Omental fat pad (tissue), 4 donors: ENCODE results near the gene LRSAM1. TPM values are rescaled to one million over a fixed set of nuclear protein-coding genes. Genes with fewer than 3 reads are reported as not detected.

Experiments
- ATAC-seq: fragments of 150-250 bp; one replicate; pipeline ENCODE4 v1.9.1; 2016; ENCODE audit warnings: mild to moderate bottlenecking, moderate library complexity; ENCODE audit not compliant: low FRiP score
- DNase-seq: peaks from one replicate; pipeline ENCODE4 v3.0.0-alpha.2; 2019; ENCODE audit warnings: low spot score
- CTCF ChIP-seq, 3 donors: fragments of 450-650 bp; IDR thresholded peaks; one replicate each; pipeline ENCODE4 v1.5.1; 2016 to 2017; ENCODE audit warnings: antibody characterized with exemption in 3 of 3, mild to moderate bottlenecking in 3 of 3, moderate library complexity in 2 of 3
- total RNA-seq, 4 donors: library from RNA; depleted of rRNA; stranded (reverse); fragments of >200 nt; gene quantifications; one replicate each; pipeline ENCODE4 v1.1.0, GENCODE V29; 2016

LRSAM1 gene
- total RNA-seq, 4 donors from 2014 or later: 8.3 to 14.6 (median 10.8) TPM

- DNase-seq (no peak), ATAC-seq (no peak)
- TF ChIP-seq CTCF (IDR thresholded peaks at IDR 0.05): no peak
These were observed 37.6 kb downstream of the LRSAM1 start for GRCh38 chr9:127488946-127489345.

- TF ChIP-seq CTCF (IDR thresholded peaks at IDR 0.05): no peak
- no peak for DNase-seq
These were observed 38.3 kb downstream of the LRSAM1 start for GRCh38 chr9:127489471-127490115.

GRCh38 chr9:127490535-127491230 lies 39.4 kb downstream of the LRSAM1 start:
- DNase-seq (no peak), ATAC-seq (no peak)
- TF ChIP-seq CTCF (IDR thresholded peaks at IDR 0.05): no peak

More at GRCh38 chr9:127489471-127490115, 38.3 kb downstream of the LRSAM1 start:
- ATAC-seq: no peak

- DNase-seq: no peak
- no peak for ATAC-seq
- TF ChIP-seq CTCF (IDR thresholded peaks at IDR 0.05): no peak
These were observed 40.2 kb downstream of the LRSAM1 start for GRCh38 chr9:127491516-127491915.

- ATAC-seq: no peak
- no peak for TF ChIP-seq CTCF (IDR thresholded peaks at IDR 0.05)
- DNase-seq: no peak
These were observed 41.3 kb downstream of the LRSAM1 start for GRCh38 chr9:127492616-127493015.

GRCh38 chr9:127493592-127494303 lies 42.4 kb downstream of the LRSAM1 start:
- ATAC-seq: no peak
- DNase-seq: no peak
- no peak for TF ChIP-seq CTCF (IDR thresholded peaks at IDR 0.05)
